OCI-LY3 (cell line): Measurements from ENCODE around the gene PKD1L1.

ENCODE experiments used
- H2AFZ ChIP-seq: fragments of 200-600, 300-600 bp; shearing (Covaris generic); 2 replicates; pipeline ENCODE4 v1.6.0; 2014; ENCODE audit warnings: antibody characterized with exemption, low read depth, low read length
- H3K27ac ChIP-seq: fragments of 200-600, 300-600 bp; sonication (generic); 2 replicates; pipeline ENCODE4 v1.5.1; 2014; ENCODE audit warnings: mild to moderate bottlenecking, low read length, moderate library complexity, mixed read lengths
- H3K27me3 ChIP-seq: fragments of 200-600, 300-600 bp; sonication (generic); 2 replicates; pipeline ENCODE4 v1.6.1; 2014; ENCODE audit warnings: low read depth, low read length, mixed read lengths
- H3K36me3 ChIP-seq: fragments of 200-600, 300-600 bp; sonication (generic); replicated peaks from 2 replicates; pipeline ENCODE3; 2014; ENCODE audit warnings: low read depth, low read length, mixed read lengths
- H3K4me1 ChIP-seq: fragments of 300-600, 200-600 bp; sonication (generic); 2 replicates; pipeline ENCODE4 v1.6.1; 2014; ENCODE audit warnings: low read length, mixed read lengths
- H3K4me2 ChIP-seq: fragments of 200-600, 300-600 bp; sonication (generic); 2 replicates; pipeline ENCODE4 v1.6.1; 2014; ENCODE audit warnings: low read length, mixed read lengths
- H3K4me3 ChIP-seq: fragments of 300-600, 200-600 bp; sonication (generic); 2 replicates; pipeline ENCODE4 v1.5.1; 2014; ENCODE audit warnings: antibody characterized with exemption, mild to moderate bottlenecking, low read length, moderate library complexity
- H3K79me2 ChIP-seq: fragments of 300-600, 200-600 bp; shearing (Covaris generic); 2 replicates; pipeline ENCODE4 v1.6.1; 2014; ENCODE audit warnings: mild to moderate bottlenecking, low read length, mixed read lengths
- H3K9ac ChIP-seq: fragments of 300-600, 200-600 bp; shearing (Covaris generic); 2 replicates; pipeline ENCODE4 v1.6.0; 2014; ENCODE audit warnings: mild to moderate bottlenecking, low read length, moderate library complexity
- H3K9me3 ChIP-seq: fragments of 200-600, 300-600 bp; shearing (Covaris generic); 2 replicates; pipeline ENCODE4 v1.6.1; 2014; ENCODE audit warnings: low read length, mixed read lengths; ENCODE audit not compliant: insufficient read depth
- H4K20me1 ChIP-seq: fragments of 200-600, 300-600 bp; sonication (generic); 2 replicates; pipeline ENCODE4 v1.6.1; 2016; ENCODE audit warnings: low read length, mixed read lengths; ENCODE audit not compliant: insufficient read depth
- CTCF ChIP-seq: fragments of 200-600, 300-600 bp; sonication (generic); IDR thresholded peaks from 2 replicates; pipeline ENCODE4 v1.5.1; 2014; ENCODE audit warnings: antibody characterized with exemption, low read length, low read depth
- EZH2phosphoT487 ChIP-seq: fragments of 200-600 bp; shearing (Covaris generic); IDR thresholded peaks from 2 replicates; pipeline ENCODE4 v1.6.1; 2018; ENCODE audit warnings: antibody characterized with exemption, mixed run types, low read depth

Gene PKD1L1

GRCh38 chr7:47759056-47759706 is 189.1 kb downstream of the PKD1L1 start:
- H3K36me3 ChIP-seq: no peaks in the 10 kb centered on the region
- TF ChIP-seq CTCF (peak; percentile 32; the same call in 1 of the 2 replicates), EZH2phosphoT487 (no peak)
- no peaks in the 10 kb centered on the region for H3K9me3 ChIP-seq
- no peaks in the 10 kb centered on the region for H3K27me3 ChIP-seq
- H3K4me2 ChIP-seq: no peak overlapping the region
- no peak overlapping the region for H2AFZ ChIP-seq
- H3K9ac ChIP-seq: no peak overlapping the region
- no peaks in the 10 kb centered on the region for H4K20me1 ChIP-seq
- H3K4me3 ChIP-seq: no peak overlapping the region
- no peaks in the 10 kb centered on the region for H3K4me1 ChIP-seq
- no peaks in the 10 kb centered on the region for H3K79me2 ChIP-seq
- H3K27ac ChIP-seq: no peak overlapping the region

- Histone ChIP-seq H3K27me3 (no peaks in the 10 kb centered on the region), H3K4me3 (no peak overlapping the region), H3K27ac (no peak overlapping the region), H3K4me1 (no peaks in the 10 kb centered on the region), H3K36me3 (no peaks in the 10 kb centered on the region), H3K9me3 (no peaks in the 10 kb centered on the region), H2AFZ (no peak overlapping the region), H4K20me1 (no peaks in the 10 kb centered on the region), H3K4me2 (no peak overlapping the region), H3K9ac (no peak overlapping the region), H3K79me2 (no peaks in the 10 kb centered on the region)
- no peak for TF ChIP-seq EZH2phosphoT487
- TF ChIP-seq CTCF: no peak
Measured at GRCh38 chr7:47758546-47758945, 189.7 kb downstream of the PKD1L1 start.

GRCh38 chr7:47757921-47758411 is 190.3 kb downstream of the PKD1L1 start:
- Histone ChIP-seq H4K20me1 (no peaks in the 10 kb centered on the region), H3K79me2 (no peaks in the 10 kb centered on the region), H3K27ac (no peak overlapping the region), H3K36me3 (no peaks in the 10 kb centered on the region), H3K4me3 (no peak overlapping the region), H3K4me1 (no peaks in the 10 kb centered on the region), H2AFZ (no peak overlapping the region), H3K9ac (no peak overlapping the region), H3K9me3 (no peaks in the 10 kb centered on the region), H3K27me3 (no peaks in the 10 kb centered on the region), H3K4me2 (no peak overlapping the region)
- TF ChIP-seq EZH2phosphoT487: no peak
- no peak for TF ChIP-seq CTCF

GRCh38 chr7:47756636-47757035 is 191.6 kb downstream of the PKD1L1 start:
- Histone ChIP-seq H4K20me1 (no peaks in the 10 kb centered on the region), H2AFZ (no peak overlapping the region), H3K4me2 (no peak overlapping the region), H3K9ac (no peak overlapping the region), H3K36me3 (no peaks in the 10 kb centered on the region), H3K4me1 (no peaks in the 10 kb centered on the region), H3K27ac (no peak overlapping the region), H3K4me3 (no peak overlapping the region), H3K9me3 (no peaks in the 10 kb centered on the region), H3K27me3 (no peaks in the 10 kb centered on the region), H3K79me2 (no peaks in the 10 kb centered on the region)
- no peak for TF ChIP-seq CTCF
- TF ChIP-seq EZH2phosphoT487: no peak
